IMR-90 (cell line): ENCODE data around the gene PRKCE.

Source experiments
- POLR2A ChIP-seq: IDR thresholded peaks from 2 replicates; pipeline ENCODE4 v1.6.1; 2012; ENCODE audit warnings: mild to moderate bottlenecking, low read depth, low read length
- RCOR1 ChIP-seq: IDR thresholded peaks from 2 replicates; pipeline ENCODE4 v1.6.1; 2012; ENCODE audit warnings: mild to moderate bottlenecking, low read length, improper control_type of control experiment; ENCODE audit not compliant: insufficient replicate concordance
- TF ChIP-seq, protein P1 (sequence below): conservative IDR thresholded peaks from 2 replicates; pipeline ENCODE4 v1.5.1; 2012; ENCODE audit warnings: mild to moderate bottlenecking, low read depth, low read length, improper control_type of control experiment
- TF ChIP-seq, protein P2 (sequence below): fragments of 150-350 bp; IDR thresholded peaks from 2 replicates; pipeline ENCODE4 v1.6.1; 2017; ENCODE audit warnings: mild to moderate bottlenecking, antibody characterized with exemption, low read length, low read depth
- TF ChIP-seq, protein P3 (sequence below): fragments of 150-350 bp; IDR thresholded peaks from 2 replicates; pipeline ENCODE4 v1.6.1; 2016; ENCODE audit warnings: low read depth, mild to moderate bottlenecking, low read length, moderate library complexity, borderline replicate concordance

DNA sequence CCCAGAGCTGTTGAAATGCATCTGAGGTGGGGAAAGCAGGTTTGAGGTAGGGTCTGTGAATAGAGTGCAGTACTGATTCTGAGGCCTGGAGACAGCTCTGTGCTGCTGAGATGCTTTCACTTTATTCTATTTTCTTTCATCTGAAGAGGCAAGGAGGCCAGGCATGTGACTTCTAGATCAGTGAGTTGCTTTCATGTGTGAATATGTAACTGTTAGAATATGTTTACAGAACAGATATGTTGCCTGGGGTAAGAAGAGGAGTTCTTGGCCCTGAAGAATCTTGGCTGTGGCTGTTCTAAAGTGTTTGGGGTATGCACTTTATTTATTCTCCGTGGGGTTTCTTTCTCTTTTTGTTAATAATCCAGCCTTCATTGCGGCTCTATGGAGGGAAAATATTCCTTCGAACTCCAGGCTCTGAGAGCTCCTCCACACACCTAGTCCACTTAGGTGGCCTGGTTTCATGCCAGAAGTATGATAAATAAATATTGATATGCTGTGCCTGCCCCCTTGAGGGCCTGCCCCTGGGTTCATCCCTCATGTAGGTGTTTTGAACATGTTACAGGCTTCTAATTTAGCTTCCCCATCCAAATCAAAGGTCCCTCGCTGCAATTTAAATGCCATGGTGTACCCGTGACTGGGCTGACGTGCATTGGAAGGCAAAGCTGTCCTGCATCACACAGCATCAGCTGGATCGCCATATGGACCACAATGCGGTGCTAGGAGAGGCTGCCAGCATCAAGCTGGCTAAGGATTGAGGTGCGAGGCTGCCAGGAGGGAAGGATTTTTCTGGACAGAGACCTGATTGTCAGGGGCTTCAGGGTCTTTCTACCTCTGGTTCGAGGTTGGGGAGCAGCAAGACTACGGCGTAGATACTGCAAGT lies 102.9 kb downstream of the PRKCE start:
- TF ChIP-seq, protein P1, sequence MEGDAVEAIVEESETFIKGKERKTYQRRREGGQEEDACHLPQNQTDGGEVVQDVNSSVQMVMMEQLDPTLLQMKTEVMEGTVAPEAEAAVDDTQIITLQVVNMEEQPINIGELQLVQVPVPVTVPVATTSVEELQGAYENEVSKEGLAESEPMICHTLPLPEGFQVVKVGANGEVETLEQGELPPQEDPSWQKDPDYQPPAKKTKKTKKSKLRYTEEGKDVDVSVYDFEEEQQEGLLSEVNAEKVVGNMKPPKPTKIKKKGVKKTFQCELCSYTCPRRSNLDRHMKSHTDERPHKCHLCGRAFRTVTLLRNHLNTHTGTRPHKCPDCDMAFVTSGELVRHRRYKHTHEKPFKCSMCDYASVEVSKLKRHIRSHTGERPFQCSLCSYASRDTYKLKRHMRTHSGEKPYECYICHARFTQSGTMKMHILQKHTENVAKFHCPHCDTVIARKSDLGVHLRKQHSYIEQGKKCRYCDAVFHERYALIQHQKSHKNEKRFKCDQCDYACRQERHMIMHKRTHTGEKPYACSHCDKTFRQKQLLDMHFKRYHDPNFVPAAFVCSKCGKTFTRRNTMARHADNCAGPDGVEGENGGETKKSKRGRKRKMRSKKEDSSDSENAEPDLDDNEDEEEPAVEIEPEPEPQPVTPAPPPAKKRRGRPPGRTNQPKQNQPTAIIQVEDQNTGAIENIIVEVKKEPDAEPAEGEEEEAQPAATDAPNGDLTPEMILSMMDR, result no peak
- TF ChIP-seq, protein P2, sequence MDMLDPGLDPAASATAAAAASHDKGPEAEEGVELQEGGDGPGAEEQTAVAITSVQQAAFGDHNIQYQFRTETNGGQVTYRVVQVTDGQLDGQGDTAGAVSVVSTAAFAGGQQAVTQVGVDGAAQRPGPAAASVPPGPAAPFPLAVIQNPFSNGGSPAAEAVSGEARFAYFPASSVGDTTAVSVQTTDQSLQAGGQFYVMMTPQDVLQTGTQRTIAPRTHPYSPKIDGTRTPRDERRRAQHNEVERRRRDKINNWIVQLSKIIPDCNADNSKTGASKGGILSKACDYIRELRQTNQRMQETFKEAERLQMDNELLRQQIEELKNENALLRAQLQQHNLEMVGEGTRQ, result no peak
- TF ChIP-seq POLR2A, result no peak
- TF ChIP-seq, protein P3, sequence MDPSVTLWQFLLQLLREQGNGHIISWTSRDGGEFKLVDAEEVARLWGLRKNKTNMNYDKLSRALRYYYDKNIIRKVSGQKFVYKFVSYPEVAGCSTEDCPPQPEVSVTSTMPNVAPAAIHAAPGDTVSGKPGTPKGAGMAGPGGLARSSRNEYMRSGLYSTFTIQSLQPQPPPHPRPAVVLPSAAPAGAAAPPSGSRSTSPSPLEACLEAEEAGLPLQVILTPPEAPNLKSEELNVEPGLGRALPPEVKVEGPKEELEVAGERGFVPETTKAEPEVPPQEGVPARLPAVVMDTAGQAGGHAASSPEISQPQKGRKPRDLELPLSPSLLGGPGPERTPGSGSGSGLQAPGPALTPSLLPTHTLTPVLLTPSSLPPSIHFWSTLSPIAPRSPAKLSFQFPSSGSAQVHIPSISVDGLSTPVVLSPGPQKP, result no peak
- TF ChIP-seq RCOR1, result no peak
